H1 (cell line): ENCODE data around the gene CCL5. TPM values are rescaled to one million over a fixed set of nuclear protein-coding genes. Genes with fewer than 3 reads are reported as not detected.

Experiments
- CTCF ChIA-PET: fragments of 300-600 bp; sonication (Branson Sonifier 250); formaldehyde crosslinking; loops from one replicate; lab custom pipeline; 2021; ENCODE audit not compliant: partially characterized antibody; lab: Charles Lee
- POLR2A ChIA-PET: fragments of 300-600 bp; sonication (Branson Sonifier 250); formaldehyde crosslinking; loops from one replicate; lab custom pipeline; 2021; ENCODE audit warnings: inconsistent platforms; ENCODE audit not compliant: partially characterized antibody; lab: Charles Lee
- DNase-seq, 2 experiments: peaks; one replicate each; pipeline versions ENCODE4 v3.0.0 to v3.0.0-alpha.2; 2010 to 2022; ENCODE audit warnings: low spot score in 2 of 2, low read depth in 1 of 2, mixed read lengths in 1 of 2
- FAIRE-seq: peaks from 2 replicates; lab custom pipeline; 2011; peaks lifted over from hg19 to GRCh38; lab: Jason Lieb, UNC
- H2AFZ ChIP-seq: 2 replicates; pipeline ENCODE4 v1.8.1; 2012; ENCODE audit warnings: low read length, inconsistent platforms
- H2AK5ac ChIP-seq: 2 replicates; pipeline ENCODE4 v1.6.1; 2013; ENCODE audit warnings: low read depth, low read length
- H2BK120ac ChIP-seq: replicated peaks from 2 replicates; pipeline ENCODE3; 2013; ENCODE audit warnings: low read depth, low read length, inconsistent platforms
- H2BK12ac ChIP-seq: 2 replicates; pipeline ENCODE4 v1.6.1; 2013; ENCODE audit warnings: low read depth, low read length
- H2BK15ac ChIP-seq: 2 replicates; pipeline ENCODE4 v1.6.1; 2013; ENCODE audit warnings: low read length
- H2BK20ac ChIP-seq: 2 replicates; pipeline ENCODE4 v1.6.1; 2013; ENCODE audit warnings: low read length
- H2BK5ac ChIP-seq: 2 replicates; pipeline ENCODE4 v1.6.1; 2013; ENCODE audit warnings: low read depth, low read length
- H3K14ac ChIP-seq: 2 replicates; pipeline ENCODE4 v1.6.1; 2013; ENCODE audit warnings: inconsistent platforms; ENCODE audit not compliant: insufficient read length
- H3K18ac ChIP-seq: 2 replicates; pipeline ENCODE4 v1.6.1; 2013; ENCODE audit warnings: low read length; ENCODE audit errors: extremely low read depth
- H3K23ac ChIP-seq: 2 replicates; pipeline ENCODE4 v1.6.1; 2013; ENCODE audit warnings: inconsistent platforms; ENCODE audit not compliant: insufficient read length
- H3K23me2 ChIP-seq: 2 replicates; pipeline ENCODE4 v1.6.1; 2013; ENCODE audit warnings: low read depth, low read length
- H3K27ac ChIP-seq: 2 replicates; pipeline ENCODE4 v1.6.1; 2011; ENCODE audit warnings: low read depth, low read length, inconsistent platforms
- H3K27me3 ChIP-seq, 4 experiments: replicated peaks in 1 of 4; 1 replicate in 1 of 4; 2 replicates in 3 of 4; pipeline versions ENCODE4 v1.6.1 to v1.8.1; 2011 to 2013; ENCODE audit warnings: low read length in 3 of 4, mild to moderate bottlenecking in 3 of 4, inconsistent platforms in 2 of 4, mixed read lengths in 2 of 4, moderate library complexity in 1 of 4; ENCODE audit not compliant: control insufficient read depth in 3 of 4, insufficient read depth in 3 of 4; ENCODE audit errors: extremely low read depth in 1 of 4
- H3K36me3 ChIP-seq, 4 experiments: 2 replicates each; pipeline versions ENCODE4 v1.6.1 to v1.8.1; 2011 to 2013; ENCODE audit warnings: mild to moderate bottlenecking in 4 of 4, low read length in 3 of 4, moderate library complexity in 2 of 4, control low read depth in 1 of 4, inconsistent platforms in 1 of 4; ENCODE audit not compliant: insufficient read depth in 4 of 4, control insufficient read depth in 2 of 4
- H3K4ac ChIP-seq: replicated peaks from 2 replicates; pipeline ENCODE3; 2013; ENCODE audit warnings: low read length, low read depth, mixed read lengths, inconsistent platforms; ENCODE audit not compliant: insufficient read length
- H3K4me1 ChIP-seq, 4 experiments: replicated peaks in 1 of 4; 1 replicate in 1 of 4; 2 replicates in 3 of 4; pipeline versions ENCODE4 v1.6.1 to v1.8.1; 2011 to 2013; ENCODE audit warnings: low read length in 3 of 4, inconsistent platforms in 2 of 4, mixed read lengths in 1 of 4; ENCODE audit not compliant: insufficient read depth in 4 of 4, control insufficient read depth in 3 of 4
- H3K4me2 ChIP-seq, 2 experiments: 2 replicates each; pipeline versions ENCODE4 v1.6.1 to v1.8.1; 2011 to 2013; ENCODE audit warnings: low read depth in 2 of 2, low read length in 2 of 2, control low read depth in 1 of 2, inconsistent platforms in 1 of 2, mild to moderate bottlenecking in 1 of 2; ENCODE audit not compliant: insufficient read depth in 1 of 2
- H3K4me3 ChIP-seq, 4 experiments: fragments of 200-600, 300-600 bp in 1 of 4; sonication (generic), shearing (Covaris generic), sonication (Bioruptor Twin) in 1 of 4; 2 replicates each; pipeline versions ENCODE4 v1.5.1 to v1.8.1; 2011 to 2016; ENCODE audit warnings: low read length in 4 of 4, low read depth in 3 of 4, control low read depth in 2 of 4, inconsistent platforms in 2 of 4, mild to moderate bottlenecking in 2 of 4, mixed read lengths in 1 of 4, moderate library complexity in 1 of 4; ENCODE audit not compliant: insufficient read depth in 2 of 4; ENCODE audit errors: extremely low read depth in 1 of 4
- H3K56ac ChIP-seq: replicated peaks from 2 replicates; pipeline ENCODE3; 2013; ENCODE audit warnings: low read depth, mild to moderate bottlenecking, mixed read lengths, low read length, inconsistent platforms; ENCODE audit not compliant: insufficient read length
- H3K79me1 ChIP-seq: 2 replicates; pipeline ENCODE4 v1.6.1; 2013; ENCODE audit warnings: low read depth, low read length, control low read depth
- H3K79me2 ChIP-seq, 2 experiments: 2 replicates each; pipeline versions ENCODE4 v1.6.1 to v1.8.1; 2012 to 2013; ENCODE audit warnings: low read length in 2 of 2, mild to moderate bottlenecking in 2 of 2, inconsistent platforms in 1 of 2; ENCODE audit not compliant: insufficient read depth in 2 of 2, control insufficient read depth in 1 of 2
- H3K9ac ChIP-seq, 4 experiments: replicated peaks in 1 of 4; 1 replicate in 1 of 4; 2 replicates in 3 of 4; pipeline versions ENCODE4 v1.6.1 to v1.8.1; 2011 to 2013; ENCODE audit warnings: low read depth in 3 of 4, low read length in 3 of 4, control low read depth in 2 of 4, mild to moderate bottlenecking in 2 of 4, moderate library complexity in 2 of 4, inconsistent platforms in 1 of 4; ENCODE audit errors: extremely low read depth in 1 of 4
- H3K9me3 ChIP-seq, 2 experiments: 2 replicates each; pipeline versions ENCODE4 v1.6.1 to v1.8.1; 2012 to 2013; ENCODE audit warnings: mild to moderate bottlenecking in 2 of 2, moderate library complexity in 2 of 2, control low read depth in 1 of 2, inconsistent platforms in 1 of 2, low read depth in 1 of 2, low read length in 1 of 2, mixed read lengths in 1 of 2; ENCODE audit not compliant: insufficient read depth in 2 of 2
- H4K20me1 ChIP-seq, 2 experiments: replicated peaks in 1 of 2; 2 replicates each; pipeline versions ENCODE3 to v1.8.1; 2011 to 2013; ENCODE audit warnings: inconsistent platforms in 2 of 2, low read length in 2 of 2, mild to moderate bottlenecking in 1 of 2; ENCODE audit not compliant: insufficient read depth in 2 of 2, control insufficient read depth in 1 of 2
- H4K5ac ChIP-seq: 2 replicates; pipeline ENCODE4 v1.6.1; 2013; ENCODE audit warnings: low read length, low read depth, mixed read lengths, inconsistent platforms; ENCODE audit not compliant: insufficient read length
- H4K8ac ChIP-seq: 2 replicates; pipeline ENCODE4 v1.8.0; 2013; ENCODE audit warnings: mild to moderate bottlenecking, moderate library complexity, low read length, inconsistent platforms; ENCODE audit not compliant: insufficient read depth; ENCODE audit errors: extremely low read depth
- H4K91ac ChIP-seq: replicated peaks from 2 replicates; pipeline ENCODE3; 2013; ENCODE audit warnings: low read length, mixed read lengths, inconsistent platforms; ENCODE audit not compliant: insufficient read length
- ASH2L ChIP-seq: fragments of 200-600, 300-600 bp; sonication (generic); IDR thresholded peaks from one replicate; pipeline ENCODE4 v1.7.1; 2017; ENCODE audit warnings: low read length
- ATF2 ChIP-seq: IDR thresholded peaks from 2 replicates; pipeline ENCODE4 v1.6.1; 2012; ENCODE audit warnings: low read length, inconsistent platforms
- E2F6 ChIP-seq: IDR thresholded peaks from 2 replicates; pipeline ENCODE4 v1.6.1; 2012; ENCODE audit warnings: inconsistent platforms
- FOSL1 ChIP-seq: IDR thresholded peaks from 2 replicates; pipeline ENCODE4 v1.6.1; 2011; ENCODE audit warnings: mild to moderate bottlenecking, low read depth, low read length, moderate library complexity; ENCODE audit not compliant: insufficient read depth
- JUN ChIP-seq: IDR thresholded peaks from 2 replicates; pipeline ENCODE4 v1.6.1; 2011; ENCODE audit warnings: low read depth, mild to moderate bottlenecking, improper control_type of control experiment, low read length
- JUND ChIP-seq: IDR thresholded peaks from 2 replicates; pipeline ENCODE4 v1.6.1; 2011; ENCODE audit warnings: mild to moderate bottlenecking, improper control_type of control experiment, low read length
- KDM4A ChIP-seq: IDR thresholded peaks from one replicate; pipeline ENCODE4 v1.7.1; 2012; ENCODE audit warnings: low read depth, mild to moderate bottlenecking, moderate library complexity, low read length, inconsistent platforms; ENCODE audit not compliant: severe bottlenecking
- NANOG ChIP-seq: IDR thresholded peaks from 2 replicates; pipeline ENCODE4 v1.6.1; 2011; ENCODE audit warnings: low read length, low read depth, mild to moderate bottlenecking, inconsistent platforms; ENCODE audit not compliant: insufficient read depth, poor library complexity, severe bottlenecking
- POLR2AphosphoS5 ChIP-seq: IDR thresholded peaks from 2 replicates; pipeline ENCODE4 v1.6.1; 2011; ENCODE audit warnings: low read depth, low read length
- WGBS, 2 experiments: shearing (Covaris generic) in 1 of 2; methylation state at CpG; one replicate each; pipeline versions ENCODE4 v1.1.6 to v1.1.7; 2013 to 2015; ENCODE audit warnings: low lambda C conversion rate in 2 of 2, mixed read lengths in 2 of 2, inconsistent platforms in 1 of 2, low coverage in 1 of 2, missing lambda C conversion rate in 1 of 2; ENCODE audit not compliant: insufficient replicate concordance in 2 of 2, insufficient coverage in 1 of 2, insufficient read length in 1 of 2; ENCODE audit errors: extremely low coverage in 1 of 2, missing lambda C conversion rate in 1 of 2; 5-methylcytosine and 5-hydroxymethylcytosine counted together
- polyA plus RNA-seq, 7 experiments: library from polyadenylated mRNA; depleted of rRNA in 3 of 7; stranded (reverse) in 5 of 7; unstranded in 2 of 7; fragments of >200 nt in 5 of 7; fragments of 200-250 nt in 2 of 7; gene quantifications; 1 replicate in 5 of 7; 2 replicates in 1 of 7; 4 replicates in 1 of 7; pipeline versions ENCODE4 v1.2.1 to v1.2.3, GENCODE V29; 2011 to 2013; ENCODE audit warnings: missing spikeins in 2 of 7, mixed read lengths in 2 of 7
- total RNA-seq: library from RNA; stranded (reverse); fragmentation: NEBNext Ultra II Directional; extraction: Animal tissue kit (Norgen Biotek cat#: 25700); gene quantifications from 2 replicates; pipeline ENCODE4 v1.2.1, GENCODE V29; 2021
- TF ChIP-seq, protein P1 (sequence below): IDR thresholded peaks from 2 replicates; pipeline ENCODE4 v1.6.1; 2011; ENCODE audit warnings: low read depth, mild to moderate bottlenecking, low read length; ENCODE audit not compliant: insufficient read depth

The CCL5 gene
- total and polyA plus RNA-seq, 2 of the 8 experiments (the other 6 are each of a cell fraction or from before 2014, with no cell fraction given): not detected

- Histone ChIP-seq H3K23ac (no peak overlapping the region), H3K79me2 (no peaks in the 10 kb centered on the region; a peak in 1 of 4 replicates), H3K4me2 (no peak overlapping the region), H3K18ac (no peak overlapping the region), H3K4me3 (no peak overlapping the region), H3K9me3 (peaks cover 26 to 30% of the 10 kb centered on the region in 2 experiments), H3K9ac (no peak overlapping the region), H3K4me1 (no peaks in the 10 kb centered on the region), H2AK5ac (no peak overlapping the region), H4K8ac (no peak overlapping the region), H2BK20ac (no peak overlapping the region), H4K91ac (no peak overlapping the region), H4K20me1 (no peaks in the 10 kb centered on the region), H3K56ac (no peak overlapping the region), H3K23me2 (no peaks in the 10 kb centered on the region), H2BK15ac (no peak overlapping the region), H3K27ac (no peak overlapping the region), H2BK5ac (no peak overlapping the region), H2AFZ (no peak overlapping the region), H3K27me3 (no peaks in the 10 kb centered on the region), H4K5ac (no peak overlapping the region), H3K79me1 (no peaks in the 10 kb centered on the region), H3K4ac (no peak overlapping the region), H2BK120ac (no peak overlapping the region), H3K36me3 (no peaks in the 10 kb centered on the region; a peak in 3 of 8 replicates), H3K14ac (no peak overlapping the region), H2BK12ac (no peak overlapping the region)
- 85% methylated on average over 3 of the region's 3 CpGs; no CpG with 5 or more reads in 1 of the 2 experiments for WGBS, 2 experiments
- CTCF ChIA-PET: interaction anchor here (0.9 kb wide), 1 partner anchor 45 kb away, joined by 3 read pairs; no protein-coding TSS in a partner anchor
- FAIRE-seq (no peak), DNase-seq (no peak)
- POLR2A ChIA-PET: no interaction called here
- no peak for TF ChIP-seq E2F6
- no peak for TF ChIP-seq JUN
- TF ChIP-seq NANOG: no peak
- TF ChIP-seq KDM4A: no peak
- no peak for TF ChIP-seq JUND
- TF ChIP-seq, protein P1, sequence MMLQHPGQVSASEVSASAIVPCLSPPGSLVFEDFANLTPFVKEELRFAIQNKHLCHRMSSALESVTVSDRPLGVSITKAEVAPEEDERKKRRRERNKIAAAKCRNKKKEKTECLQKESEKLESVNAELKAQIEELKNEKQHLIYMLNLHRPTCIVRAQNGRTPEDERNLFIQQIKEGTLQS: no peak
- TF ChIP-seq ATF2: no peak
- TF ChIP-seq ASH2L: no peak
- TF ChIP-seq FOSL1: no peak
- no peak for TF ChIP-seq POLR2AphosphoS5
These were observed 32.3 kb upstream of the CCL5 start for GRCh38 chr17:35912339-35912912.
